Measurements from ENCODE around the gene HGF.

Gene HGF

DNA sequence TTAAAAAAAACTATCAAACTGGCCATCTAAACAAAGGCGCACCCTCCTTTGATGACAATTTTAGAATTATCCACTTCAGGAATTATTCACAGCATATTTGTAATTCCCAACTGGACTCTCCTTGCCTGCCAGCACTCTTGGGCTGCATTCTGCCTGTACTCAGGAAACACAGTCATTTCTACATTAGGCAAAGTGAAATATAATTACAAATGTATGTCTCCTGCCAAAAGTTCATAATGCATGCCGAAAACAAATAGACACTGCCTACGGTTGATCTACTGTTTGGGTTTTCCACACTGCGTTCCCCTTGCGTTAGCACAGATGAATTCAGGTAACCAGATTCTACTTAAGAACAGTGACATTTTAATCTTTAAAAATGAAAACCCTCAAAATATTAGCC is 1.9 kb downstream of the HGF start:
- Histone ChIP-seq H3K9me3 (ENCODE audit: low read depth, low read length) (no peaks in the 10 kb centered on the region), H3K36me3 (ENCODE audit: insufficient read depth, low read length) (no peaks in the 10 kb centered on the region), H3K27ac (no peak overlapping the region), H3K9ac (ENCODE audit: insufficient read length) (no peak overlapping the region), H3K4me3 (no peak overlapping the region)
- no peak for DNase-seq (ENCODE audit: low read depth, low spot score)
- TF ChIP-seq FOXP2 (optimal IDR thresholded peaks at IDR 0.05; ENCODE audit: control extremely low read depth, extremely low read length, insufficient read depth): no peak
- no peak for TF ChIP-seq POLR2AphosphoS5 (IDR thresholded peaks at IDR 0.05; ENCODE audit: borderline replicate concordance, low read depth, low read length)
- no peak for TF ChIP-seq EZH2 (IDR thresholded peaks at IDR 0.05)

DNA sequence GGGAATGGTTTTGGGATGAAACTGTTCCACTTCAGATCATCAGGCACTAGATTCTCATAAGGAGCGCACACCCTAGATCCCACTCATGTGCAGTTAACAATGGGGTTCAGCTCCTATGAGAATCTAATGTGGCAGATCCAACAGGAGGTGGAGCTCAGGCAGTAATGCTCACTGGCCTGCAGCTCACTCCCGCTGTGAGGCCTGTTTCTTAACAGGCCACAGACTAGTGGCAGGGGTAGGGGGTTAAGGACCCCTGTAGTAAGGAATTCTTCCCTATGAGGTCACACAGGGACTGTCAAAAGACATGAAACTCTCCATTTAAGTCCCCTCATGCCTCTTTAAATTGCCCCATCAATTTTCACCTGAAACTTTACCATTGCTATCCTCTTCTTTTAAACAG is 8.0 kb downstream of the HGF start:
- no peak for DNase-seq (ENCODE audit: low read depth, low spot score)
- H3K4me3 ChIP-seq: no peak overlapping the region
- H3K27ac ChIP-seq: no peak overlapping the region
- H3K36me3 ChIP-seq (ENCODE audit: insufficient read depth, low read length): no peaks in the 10 kb centered on the region
- no peaks in the 10 kb centered on the region for H3K9me3 ChIP-seq (ENCODE audit: low read depth, low read length)
- TF ChIP-seq EZH2 (IDR thresholded peaks at IDR 0.05) (no peak), POLR2AphosphoS5 (IDR thresholded peaks at IDR 0.05; ENCODE audit: borderline replicate concordance, low read depth, low read length) (no peak), FOXP2 (optimal IDR thresholded peaks at IDR 0.05; ENCODE audit: control extremely low read depth, extremely low read length, insufficient read depth) (no peak)
- H3K9ac ChIP-seq (ENCODE audit: insufficient read length): no peak overlapping the region

DNA sequence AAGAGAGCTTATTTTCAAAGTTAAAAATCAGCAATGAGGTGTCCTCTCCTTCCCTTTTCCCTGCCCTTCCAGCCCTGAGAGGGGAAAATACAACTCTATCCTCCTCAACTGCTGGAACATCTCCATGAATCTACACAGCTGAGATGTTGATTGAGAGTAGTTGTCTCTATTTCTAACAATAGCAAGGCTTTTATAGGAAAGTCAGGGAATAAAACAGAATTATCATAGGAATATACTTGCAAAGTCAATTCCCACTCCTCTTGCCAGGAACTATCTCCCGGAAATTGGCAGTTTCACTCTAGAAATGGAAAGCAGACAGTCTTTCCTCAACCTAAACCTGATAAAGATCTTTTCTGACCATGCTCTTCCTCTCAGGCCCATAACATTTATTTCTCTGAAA is 8.8 kb downstream of the HGF start:
- Histone ChIP-seq H3K4me3 (no peak overlapping the region), H3K9ac (ENCODE audit: insufficient read length) (no peak overlapping the region), H3K9me3 (ENCODE audit: low read depth, low read length) (no peaks in the 10 kb centered on the region), H3K27ac (no peak overlapping the region), H3K36me3 (ENCODE audit: insufficient read depth, low read length) (no peaks in the 10 kb centered on the region)
- no peak for DNase-seq (ENCODE audit: low read depth, low spot score)
- TF ChIP-seq POLR2AphosphoS5 (IDR thresholded peaks at IDR 0.05; ENCODE audit: borderline replicate concordance, low read depth, low read length) (no peak), FOXP2 (optimal IDR thresholded peaks at IDR 0.05; ENCODE audit: control extremely low read depth, extremely low read length, insufficient read depth) (no peak), EZH2 (IDR thresholded peaks at IDR 0.05) (no peak)

DNA sequence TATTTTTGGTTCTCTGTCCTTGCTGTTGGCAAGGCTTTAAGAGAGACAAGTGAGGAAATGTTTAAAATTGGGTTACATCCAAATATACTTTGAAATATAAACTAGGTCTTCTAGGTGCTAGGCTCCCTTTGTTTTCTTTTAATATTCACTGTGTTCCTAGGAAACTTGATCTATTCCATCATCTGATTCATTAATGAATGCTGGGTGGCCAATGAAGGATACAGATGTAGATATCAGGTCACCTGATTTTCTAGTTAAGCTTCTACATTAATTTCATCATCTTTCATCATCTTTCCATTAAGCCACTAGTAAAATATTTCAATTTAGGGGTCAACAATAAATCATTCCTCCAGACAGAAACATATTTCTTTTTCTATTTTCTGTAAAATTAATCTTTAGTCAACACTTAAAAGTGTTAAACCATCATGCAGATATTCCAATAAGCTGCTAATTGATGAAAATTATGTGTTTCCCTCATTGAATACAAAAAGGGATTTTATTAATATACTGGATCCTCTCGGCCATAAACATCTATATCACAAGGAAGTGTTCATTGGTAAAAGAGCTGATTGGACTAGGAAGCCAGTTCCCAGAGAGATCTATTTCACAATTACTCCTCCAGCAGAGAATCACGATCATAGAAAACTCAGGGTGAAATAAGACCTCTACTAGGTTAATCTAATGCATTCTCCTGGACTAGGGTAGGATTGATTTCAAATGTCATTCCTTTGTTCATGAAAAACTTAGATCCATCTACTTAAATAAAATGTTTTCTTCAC is 14.7 kb downstream of the HGF start:
- H3K9ac ChIP-seq (ENCODE audit: insufficient read length): no peak overlapping the region
- TF ChIP-seq EZH2 (IDR thresholded peaks at IDR 0.05) (no peak), POLR2AphosphoS5 (IDR thresholded peaks at IDR 0.05; ENCODE audit: borderline replicate concordance, low read depth, low read length) (no peak), FOXP2 (optimal IDR thresholded peaks at IDR 0.05; ENCODE audit: control extremely low read depth, extremely low read length, insufficient read depth) (no peak)
- no peak for DNase-seq (ENCODE audit: low read depth, low spot score)
- no peaks in the 10 kb centered on the region for H3K9me3 ChIP-seq (ENCODE audit: low read depth, low read length)
- no peak overlapping the region for H3K27ac ChIP-seq
- no peak overlapping the region for H3K4me3 ChIP-seq
- H3K36me3 ChIP-seq (ENCODE audit: insufficient read depth, low read length): no peaks in the 10 kb centered on the region

DNA sequence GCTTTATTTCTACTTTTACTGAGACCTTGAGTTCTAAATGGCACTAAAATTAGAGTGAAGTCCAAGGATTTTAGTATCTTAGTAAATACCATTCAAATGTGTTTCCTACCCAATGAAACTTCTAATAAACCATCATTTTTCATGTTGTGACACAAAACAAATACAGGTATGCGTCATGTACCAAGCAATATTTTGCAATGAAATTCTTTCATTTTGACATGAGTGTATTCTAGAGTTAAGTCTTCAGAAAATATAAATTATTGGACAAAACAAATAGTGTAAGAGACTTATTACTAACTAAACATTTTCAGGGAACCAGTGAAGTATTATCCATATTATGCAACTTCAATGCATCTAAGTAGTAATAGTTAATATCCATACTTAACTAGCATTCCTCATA is 16.5 kb downstream of the HGF start:
- Histone ChIP-seq H3K27ac (no peak overlapping the region), H3K9ac (ENCODE audit: insufficient read length) (no peak overlapping the region)
- DNase-seq (ENCODE audit: low read depth, low spot score): no peak

DNA sequence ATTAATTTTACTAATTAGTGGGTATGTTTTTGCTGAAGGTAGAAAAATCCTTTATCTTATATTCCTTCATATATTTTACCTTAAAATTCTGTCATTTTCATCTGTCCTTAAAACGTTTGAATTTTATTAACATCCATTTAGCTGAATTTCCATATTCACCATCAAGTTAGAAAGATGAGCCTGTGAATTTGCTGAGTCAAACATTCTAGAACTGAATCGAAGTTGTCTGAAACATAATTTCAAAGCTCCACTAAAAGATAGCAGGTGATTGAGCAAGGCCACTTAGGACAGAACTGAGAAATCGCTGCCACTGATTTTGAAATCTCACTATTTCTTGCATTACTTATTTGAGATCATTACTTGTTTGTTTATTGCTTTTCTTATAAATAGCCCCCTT is 17.5 kb downstream of the HGF start:
- no peak for DNase-seq (ENCODE audit: low read depth, low spot score)
- Histone ChIP-seq H3K27ac (no peak overlapping the region), H3K9ac (ENCODE audit: insufficient read length) (no peak overlapping the region), H3K9me3 (ENCODE audit: low read depth, low read length) (no peaks in the 10 kb centered on the region), H3K36me3 (ENCODE audit: insufficient read depth, low read length) (no peaks in the 10 kb centered on the region), H3K4me3 (no peak overlapping the region)
- TF ChIP-seq EZH2 (IDR thresholded peaks at IDR 0.05) (no peak), POLR2AphosphoS5 (IDR thresholded peaks at IDR 0.05; ENCODE audit: borderline replicate concordance, low read depth, low read length) (no peak), FOXP2 (optimal IDR thresholded peaks at IDR 0.05; ENCODE audit: control extremely low read depth, extremely low read length, insufficient read depth) (no peak)

More for the DNA sequence above, 16.5 kb downstream of the HGF start:
- Histone ChIP-seq H3K4me3 (no peak overlapping the region), H3K36me3 (ENCODE audit: insufficient read depth, low read length) (no peaks in the 10 kb centered on the region), H3K9me3 (ENCODE audit: low read depth, low read length) (no peaks in the 10 kb centered on the region)
- TF ChIP-seq EZH2 (IDR thresholded peaks at IDR 0.05) (no peak), POLR2AphosphoS5 (IDR thresholded peaks at IDR 0.05; ENCODE audit: borderline replicate concordance, low read depth, low read length) (no peak)

DNA sequence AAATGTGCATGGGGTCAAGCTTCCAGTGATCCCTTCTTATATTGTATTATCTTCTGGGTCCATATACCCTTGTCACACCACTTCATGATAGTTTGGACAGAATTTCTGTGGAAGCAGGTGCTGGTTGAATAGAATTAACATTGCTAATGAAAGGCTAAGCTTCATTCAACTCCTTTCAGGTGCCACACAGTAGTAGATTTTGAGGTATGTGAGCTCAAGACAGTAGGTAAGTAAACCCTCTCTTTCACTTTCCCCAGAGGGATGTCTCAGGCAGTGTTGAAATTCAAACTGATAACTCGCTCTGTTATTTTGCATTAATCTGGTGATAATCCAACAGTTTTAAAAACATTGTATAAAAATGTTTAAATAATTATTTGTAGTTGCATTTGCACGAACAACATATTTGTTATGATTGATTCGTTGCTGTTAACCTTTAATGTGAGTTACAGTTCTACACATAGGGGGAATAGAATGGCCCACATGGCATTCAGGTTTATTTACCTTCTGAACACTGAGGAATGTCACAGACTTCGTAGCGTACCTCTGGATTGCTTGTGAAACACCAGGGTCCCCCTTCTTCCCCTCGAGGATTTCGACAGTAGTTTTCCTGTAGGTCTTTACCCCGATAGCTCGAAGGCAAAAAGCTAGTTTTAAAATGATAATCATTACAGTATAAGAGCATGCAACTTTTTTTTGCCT is 18.1 kb downstream of the HGF start:
- Histone ChIP-seq H3K27ac (no peak overlapping the region), H3K4me3 (no peak overlapping the region), H3K36me3 (ENCODE audit: insufficient read depth, low read length) (no peaks in the 10 kb centered on the region), H3K9me3 (ENCODE audit: low read depth, low read length) (no peaks in the 10 kb centered on the region), H3K9ac (ENCODE audit: insufficient read length) (no peak overlapping the region)
- TF ChIP-seq POLR2AphosphoS5 (IDR thresholded peaks at IDR 0.05; ENCODE audit: borderline replicate concordance, low read depth, low read length): no peak
- no peak for TF ChIP-seq EZH2 (IDR thresholded peaks at IDR 0.05)
- no peak for TF ChIP-seq FOXP2 (optimal IDR thresholded peaks at IDR 0.05; ENCODE audit: control extremely low read depth, extremely low read length, insufficient read depth)
- DNase-seq (ENCODE audit: low read depth, low spot score): no peak

DNA sequence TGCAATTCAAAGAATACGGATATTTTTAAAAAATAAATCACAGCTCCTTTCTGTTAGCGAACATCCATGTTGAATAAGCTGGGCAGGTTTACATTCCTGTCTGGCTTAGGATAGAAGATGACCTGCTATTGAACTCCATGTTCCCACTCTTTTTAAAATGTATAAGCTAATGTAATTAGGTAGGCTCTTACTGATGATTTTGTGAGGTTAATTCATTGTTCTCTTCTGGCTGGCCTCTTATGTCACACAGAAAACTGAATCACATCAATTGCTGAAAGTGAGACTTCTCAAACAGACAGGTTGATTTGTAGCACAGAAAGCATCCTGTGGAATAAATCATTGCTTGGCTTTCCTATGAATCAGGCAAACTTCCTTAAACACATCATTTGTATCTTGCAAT is 24.2 kb downstream of the HGF start:
- no peak overlapping the region for H3K27ac ChIP-seq
- no peaks in the 10 kb centered on the region for H3K36me3 ChIP-seq (ENCODE audit: insufficient read depth, low read length)
- no peak for DNase-seq (ENCODE audit: low read depth, low spot score)
- TF ChIP-seq POLR2AphosphoS5 (IDR thresholded peaks at IDR 0.05; ENCODE audit: borderline replicate concordance, low read depth, low read length) (no peak), FOXP2 (optimal IDR thresholded peaks at IDR 0.05; ENCODE audit: control extremely low read depth, extremely low read length, insufficient read depth) (no peak), EZH2 (IDR thresholded peaks at IDR 0.05) (no peak)
- H3K4me3 ChIP-seq: no peak overlapping the region
- H3K9me3 ChIP-seq (ENCODE audit: low read depth, low read length): no peaks in the 10 kb centered on the region
- H3K9ac ChIP-seq (ENCODE audit: insufficient read length): no peak overlapping the region

Measured in SK-N-MC (cell line).